GM12801 (cell line): ENCODE data around the gene GRIK2.

Experiments
- CTCF ChIP-seq: IDR thresholded peaks from one replicate; pipeline ENCODE4 v1.5.1; 2011; ENCODE audit warnings: control low read depth; ENCODE audit not compliant: insufficient read length; ENCODE audit errors: extremely low read depth

Gene GRIK2

GRCh38 chr6:101597693-101598092 lies 204.2 kb downstream of the GRIK2 start:
- no peak for TF ChIP-seq CTCF

- no peak for TF ChIP-seq CTCF
Measured at GRCh38 chr6:101605426-101605825, 211.9 kb downstream of the GRIK2 start.

DNA sequence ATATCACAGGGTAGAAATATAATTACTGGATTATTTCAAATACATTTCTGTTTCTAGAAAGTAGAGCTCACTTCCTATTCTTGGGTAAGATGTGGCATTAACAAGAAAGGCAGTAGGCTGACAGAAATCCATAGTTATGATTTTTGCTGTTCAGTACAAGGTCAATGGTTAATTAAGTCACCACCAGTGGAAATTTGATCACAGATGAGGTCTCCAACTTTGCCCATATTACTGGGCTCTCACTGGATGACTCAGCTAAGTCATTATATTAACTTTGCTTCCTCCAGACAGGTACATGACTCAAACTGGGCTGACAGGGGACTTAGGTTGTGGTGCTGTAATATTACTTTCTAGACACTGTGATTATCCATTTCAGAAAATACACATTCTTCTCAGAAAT lies 212.4 kb downstream of the GRIK2 start:
- no peak for TF ChIP-seq CTCF

GRCh38 chr6:101607111-101607690 lies 213.7 kb downstream of the GRIK2 start:
- TF ChIP-seq CTCF, result no peak

DNA sequence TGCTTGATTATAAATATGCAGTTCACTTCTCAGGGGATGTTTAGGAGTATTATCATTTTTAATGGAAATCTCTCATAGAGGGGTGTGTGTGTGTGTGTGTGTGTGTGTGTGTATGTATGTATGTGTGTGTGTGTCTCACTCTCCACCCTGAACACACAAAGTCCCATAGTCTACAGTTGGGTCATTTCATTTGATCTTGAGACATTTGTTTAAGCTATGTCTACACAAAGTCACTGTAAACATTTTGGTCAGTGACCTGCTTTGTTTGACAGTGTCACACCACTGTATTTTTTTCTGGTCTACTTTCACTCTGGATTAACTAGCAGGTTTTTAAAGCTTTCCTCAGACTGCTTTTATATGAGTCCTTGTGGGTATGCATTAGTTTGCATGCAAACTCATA lies 215.2 kb downstream of the GRIK2 start:
- no peak for TF ChIP-seq CTCF

DNA sequence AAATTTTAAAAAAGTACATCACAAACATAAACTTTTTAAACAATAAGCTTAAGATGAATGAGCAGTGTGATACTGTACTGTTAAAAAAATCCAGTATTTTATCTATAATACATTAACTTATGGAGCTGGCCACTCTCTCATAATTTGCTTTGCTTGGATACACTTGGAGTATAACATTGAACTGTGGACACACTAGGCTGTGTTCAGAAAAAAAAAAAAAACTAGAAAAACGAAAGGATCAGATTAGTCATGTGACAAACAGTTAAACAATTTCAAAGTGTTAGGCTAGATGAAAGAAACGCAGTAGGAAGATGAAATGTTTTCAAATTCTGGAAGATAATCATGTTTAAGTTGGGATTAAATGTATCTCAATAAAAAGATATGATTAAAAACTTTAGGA lies 220.0 kb downstream of the GRIK2 start:
- TF ChIP-seq CTCF, result no peak

DNA sequence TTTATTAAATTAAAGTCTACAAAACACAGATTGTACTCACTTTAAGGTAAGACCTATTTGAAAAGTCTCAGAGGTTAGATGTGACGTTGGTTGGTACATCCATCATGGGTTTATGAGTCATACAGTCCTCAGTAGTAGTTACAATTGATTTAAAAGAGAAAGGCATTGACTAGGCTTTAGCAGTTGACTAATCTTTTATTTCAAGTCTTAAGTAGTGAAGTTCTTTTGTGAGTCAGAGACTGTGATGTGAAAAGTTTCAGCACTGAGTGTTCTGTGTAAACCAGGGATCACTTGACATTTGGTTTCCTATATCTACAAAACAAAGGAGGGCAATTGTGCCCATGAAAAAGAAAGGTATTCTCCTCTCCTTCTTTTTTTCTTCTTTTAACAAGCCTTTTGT lies 221.3 kb downstream of the GRIK2 start:
- TF ChIP-seq CTCF, result no peak
